Esophagus (tissue), 2 donors: Measurements from ENCODE around the gene MERTK. TPM values are rescaled to one million over a fixed set of nuclear protein-coding genes. Genes with fewer than 3 reads are reported as not detected.
"Not testable (repeated sequence)": the region's sequence is repeated elsewhere in the genome, so short reads cannot be mapped to it uniquely, and the experiment has no call there.

Experiments
- H3K27ac ChIP-seq, 2 donors: one replicate each; pipeline ENCODE4 v1.5.1; 2013; ENCODE audit warnings: low read depth in 2 of 2, mild to moderate bottlenecking in 2 of 2, inconsistent platforms in 1 of 2, low read length in 1 of 2, moderate library complexity in 1 of 2
- H3K27me3 ChIP-seq, 2 donors: one replicate each; pipeline ENCODE4 v1.6.1; 2013; ENCODE audit warnings: low read length in 2 of 2, control low read depth in 1 of 2, mild to moderate bottlenecking in 1 of 2; ENCODE audit not compliant: insufficient read depth in 2 of 2, control insufficient read depth in 1 of 2
- H3K36me3 ChIP-seq, 2 donors: one replicate each; pipeline ENCODE4 v1.6.1; 2013; ENCODE audit warnings: low read length in 1 of 2; ENCODE audit not compliant: control insufficient read depth in 2 of 2, insufficient read depth in 2 of 2
- H3K4me1 ChIP-seq, 2 donors: one replicate each; pipeline ENCODE4 v1.6.1; 2013; ENCODE audit warnings: low read length in 1 of 2; ENCODE audit not compliant: control insufficient read depth in 2 of 2, insufficient read depth in 2 of 2
- H3K4me3 ChIP-seq, 2 donors: one replicate each; pipeline ENCODE4 v1.5.1; 2013; ENCODE audit warnings: low read length in 2 of 2, mild to moderate bottlenecking in 2 of 2, low read depth in 1 of 2, moderate library complexity in 1 of 2
- H3K9me3 ChIP-seq, 2 donors: one replicate each; pipeline ENCODE4 v1.6.1; 2013; ENCODE audit warnings: mild to moderate bottlenecking in 2 of 2, low read depth in 1 of 2, low read length in 1 of 2, moderate library complexity in 1 of 2; ENCODE audit not compliant: control insufficient read depth in 2 of 2, insufficient read depth in 1 of 2
- WGBS, 2 donors: extraction: QIAGEN DNeasy Blood & Tissue Kit; methylation state at CpG; one replicate each; pipeline ENCODE4 v1.1.7; 2013; 5-methylcytosine and 5-hydroxymethylcytosine counted together
- polyA plus RNA-seq, 2 donors: library from polyadenylated mRNA; stranded (reverse); fragments of 200-250 nt; gene quantifications; one replicate each; pipeline ENCODE4 v1.2.3, GENCODE V29; 2013
- donor health status: healthy with polysubstance abuse.
- donor health status: Bipolar disorder and iron deficiency.

Gene MERTK
- polyA plus RNA-seq, result 1 to 10 TPM; 2.5 to 2.9 TPM

- Histone ChIP-seq H3K4me1 (peaks cover 0 to 10% of the 10 kb centered on the region in 2 donors), H3K27me3 (no peaks in the 10 kb centered on the region), H3K9me3 (no peaks in the 10 kb centered on the region), H3K36me3 (no peaks in the 10 kb centered on the region), H3K4me3 (peak within 1 kb of the TSS; percentile 61 to 75), H3K27ac (peak within 1 kb of the TSS; percentile 51 to 83)
- 0 to 1% methylated on average over 34 to 71 of the region's 71 CpGs for WGBS, 2 donors
Observed at GRCh38 chr2:111897924-111898702, at the start of gene MERTK. TSS of gene MERTK (plus strand) at chr2:111898607. CDS start at chr2:111898736, 129 bp downstream.

DNA sequence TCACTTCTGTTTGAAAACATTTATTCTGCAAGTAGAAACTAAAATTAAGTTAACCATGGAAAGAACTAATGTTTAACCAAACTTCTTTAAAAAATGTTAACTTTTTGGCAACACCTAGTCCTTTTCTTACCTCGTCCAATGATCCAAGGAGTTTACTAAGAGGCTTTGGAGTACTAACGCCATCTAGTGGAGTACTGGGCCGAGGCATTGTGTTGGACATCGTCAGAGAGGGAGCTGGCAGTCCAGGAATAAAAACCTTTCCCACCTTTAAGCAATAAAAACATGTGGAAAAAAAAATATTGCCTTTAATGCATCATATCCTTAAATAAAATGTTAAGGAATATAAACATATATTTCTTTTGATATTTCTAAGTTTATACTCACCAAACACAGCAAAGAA is 47.8 kb upstream of the MERTK start:
- not testable (repeated sequence) for H3K27me3 ChIP-seq, H3K9me3 ChIP-seq, H3K4me1 ChIP-seq, H3K36me3 ChIP-seq, H3K4me3 ChIP-seq, H3K27ac ChIP-seq
- WGBS, 2 donors, result 13 to 19% methylated on average over 4 of the region's 4 CpGs

DNA sequence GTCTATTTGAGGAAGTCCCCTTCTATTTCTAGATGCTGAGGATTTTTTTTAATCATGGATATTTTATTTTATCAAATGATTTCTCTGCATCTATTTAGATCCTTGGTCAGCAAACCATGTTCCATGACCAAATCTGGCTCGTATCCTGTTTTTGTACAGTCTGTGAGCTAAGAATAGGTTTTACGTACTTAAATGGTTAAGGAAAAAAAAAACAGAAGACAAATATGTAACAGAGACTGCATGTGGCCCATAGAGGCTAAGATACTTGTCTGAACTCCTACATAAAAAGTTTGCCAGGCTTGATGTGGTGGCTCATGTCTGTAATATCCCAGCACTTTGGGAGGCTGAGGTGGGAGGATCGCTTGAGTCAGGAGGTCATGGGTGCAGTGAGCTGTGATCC is 45.9 kb upstream of the MERTK start:
- WGBS, 2 donors, result 77 to 86% methylated on average over 3 of the region's 3 CpGs
- H3K27me3 ChIP-seq, H3K9me3 ChIP-seq, H3K27ac ChIP-seq, H3K4me3 ChIP-seq, H3K4me1 ChIP-seq, H3K36me3 ChIP-seq: not testable (repeated sequence)

DNA sequence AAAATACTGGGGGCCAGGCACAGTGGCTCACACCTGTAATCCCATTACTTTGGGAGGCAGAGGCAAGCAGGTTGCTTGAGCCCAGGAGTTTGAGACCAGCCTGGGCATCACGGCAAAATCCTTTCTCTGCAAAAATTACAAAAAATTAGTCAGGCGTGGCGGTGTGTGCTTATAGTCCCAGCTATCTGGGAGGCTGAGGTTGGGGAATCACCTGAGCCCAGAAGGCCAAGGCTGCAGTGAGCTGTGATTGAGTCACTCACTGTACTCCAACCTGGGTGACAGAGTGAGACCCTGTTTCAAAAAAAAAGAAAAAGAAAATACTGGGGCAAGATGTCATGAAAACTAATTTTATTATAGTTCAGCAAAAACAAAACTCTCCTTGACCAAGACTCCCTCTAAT is 38.4 kb upstream of the MERTK start:
- H3K27ac ChIP-seq, H3K36me3 ChIP-seq, H3K9me3 ChIP-seq, H3K27me3 ChIP-seq, H3K4me1 ChIP-seq, H3K4me3 ChIP-seq: not testable (repeated sequence)
- WGBS, 2 donors, result 31 to 59% methylated on average over 3 of the region's 3 CpGs

DNA sequence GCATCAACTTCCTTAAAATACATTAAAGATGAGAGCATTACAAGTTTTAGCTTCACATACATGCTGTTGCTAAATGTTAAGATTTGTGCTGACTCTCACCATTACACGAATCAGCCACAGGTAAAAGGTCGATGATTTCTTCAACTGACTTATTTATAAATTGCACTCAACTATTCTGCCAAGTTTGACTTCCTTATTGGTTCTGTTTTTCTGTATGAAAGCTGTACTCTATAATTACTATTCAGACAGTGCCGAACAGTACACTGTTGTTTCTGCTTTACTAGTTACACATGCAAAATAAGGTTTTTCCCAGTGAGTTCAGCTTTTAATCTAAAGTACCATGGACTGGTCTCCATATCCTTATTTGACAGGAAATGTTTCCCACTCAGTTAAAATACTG is 33.3 kb upstream of the MERTK start:
- not testable (repeated sequence) for H3K27ac ChIP-seq, H3K4me1 ChIP-seq, H3K27me3 ChIP-seq, H3K36me3 ChIP-seq, H3K4me3 ChIP-seq, H3K9me3 ChIP-seq
- WGBS, 2 donors, result 50 to 55% methylated on average over 2 of the region's 3 CpGs

DNA sequence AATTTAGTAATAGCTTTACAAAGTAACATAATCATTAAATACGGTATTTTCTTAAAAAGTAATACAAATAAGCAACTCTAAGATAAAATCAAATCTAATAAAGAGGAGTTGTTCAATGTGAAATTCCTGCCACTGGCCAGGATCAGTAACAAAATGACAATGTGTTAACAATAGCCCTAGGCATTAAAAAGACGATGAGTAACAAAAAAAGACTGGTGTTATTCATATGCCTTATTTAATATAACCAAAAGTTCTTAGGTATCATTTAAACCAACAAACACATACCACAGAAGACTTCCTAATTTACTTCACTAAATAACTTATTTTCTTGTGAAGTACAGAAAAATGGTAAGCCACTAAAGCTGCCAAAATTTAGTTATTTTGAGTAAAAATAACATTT is 25.6 kb upstream of the MERTK start:
- 64 to 78% methylated on average over 2 of the region's 2 CpGs for WGBS, 2 donors
- not testable (repeated sequence) for H3K4me3 ChIP-seq, H3K4me1 ChIP-seq, H3K27ac ChIP-seq, H3K27me3 ChIP-seq, H3K36me3 ChIP-seq, H3K9me3 ChIP-seq

DNA sequence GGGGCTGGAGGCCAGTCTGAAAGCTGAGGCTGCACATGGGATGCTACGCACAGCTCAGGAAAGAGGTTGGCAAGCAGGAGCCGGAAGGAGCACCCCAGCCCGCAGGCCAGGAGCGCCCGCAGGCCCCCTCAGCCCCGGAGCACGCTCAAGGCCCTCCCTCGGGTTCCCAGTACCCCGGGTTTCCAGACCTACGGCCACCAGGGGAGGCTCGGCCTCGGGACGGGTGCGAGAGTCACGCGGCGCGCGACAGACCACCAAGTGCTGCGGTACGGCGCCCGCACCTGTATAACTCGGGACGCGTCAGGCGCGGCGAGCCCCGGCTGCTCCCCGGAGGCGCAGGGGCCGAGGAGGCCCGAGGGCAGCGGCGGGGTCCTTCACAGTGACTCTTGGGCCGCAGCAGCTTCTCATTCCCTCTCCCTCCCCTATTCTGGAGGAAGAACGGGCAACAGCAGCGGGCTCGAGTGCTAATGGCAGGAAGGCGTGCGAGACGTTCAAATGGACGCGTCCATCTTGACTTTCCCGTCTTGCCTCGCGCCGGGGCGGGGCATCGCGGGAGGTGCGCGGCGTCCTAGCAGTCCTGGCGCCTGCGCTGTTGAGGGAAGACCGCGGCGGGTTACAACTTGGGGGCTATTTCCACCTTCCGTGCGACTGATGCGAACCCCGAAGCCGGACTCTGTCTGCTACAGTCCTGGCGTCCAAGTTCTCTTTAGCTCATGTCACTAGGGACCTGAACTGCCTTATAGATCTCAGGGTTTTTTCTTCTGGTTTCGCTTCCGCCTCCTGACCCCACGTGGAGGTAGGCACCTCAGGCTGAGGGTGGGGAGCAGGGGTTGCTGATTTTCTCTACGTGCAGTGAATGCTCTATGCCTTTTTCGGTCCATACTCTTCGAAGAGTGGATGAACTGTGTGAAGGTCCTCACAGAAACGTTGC is 14.5 kb upstream of the MERTK start, which contains the start of gene ANAPC1:
TSS of gene ANAPC1 (minus strand) at position 533 of the 931 bp plus-strand sequence. CDS start 3,368 bp downstream, outside the sequence.
- 0% methylated on average over 71 to 73 of the region's 73 CpGs for WGBS, 2 donors
- Histone ChIP-seq H3K27ac (peak within 1 kb of the TSS; percentile 86 to 93), H3K36me3 (no peaks in the 10 kb centered on the region), H3K27me3 (no peaks in the 10 kb centered on the region), H3K9me3 (no peaks in the 10 kb centered on the region), H3K4me1 (no peaks in the 10 kb centered on the region), H3K4me3 (peak within 1 kb of the TSS; percentile 94 to 99)

DNA sequence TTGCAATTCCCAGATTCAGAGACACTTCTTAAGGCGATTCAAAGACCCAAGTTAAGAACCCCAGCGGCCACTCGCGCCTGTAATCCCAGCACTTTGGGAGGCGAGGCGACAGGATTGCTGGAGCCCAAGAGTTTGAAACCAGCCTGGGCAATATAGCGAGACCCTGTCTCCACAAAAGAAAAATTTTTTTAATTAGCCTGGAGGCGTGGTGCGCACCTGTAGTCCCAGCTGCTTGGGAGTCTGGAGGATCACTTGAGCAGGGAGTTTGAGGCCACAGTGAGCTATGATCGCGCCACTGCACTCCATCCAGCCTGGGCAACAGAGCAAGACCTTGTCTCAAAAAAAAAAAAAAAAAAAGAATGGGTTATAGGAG is 13.8 kb upstream of the MERTK start:
- Histone ChIP-seq H3K4me1 (no peaks in the 10 kb centered on the region), H3K9me3 (no peaks in the 10 kb centered on the region), H3K27me3 (no peaks in the 10 kb centered on the region), H3K4me3 (peak overlapping the region; percentile 94 to 99), H3K36me3 (no peaks in the 10 kb centered on the region), H3K27ac (peak overlapping the region; percentile 86 to 93)
- 13 to 16% methylated on average over 11 of the region's 11 CpGs for WGBS, 2 donors

GRCh38 chr2:111896024-111896423 is 2.4 kb upstream of the MERTK start:
- no peak overlapping the region for H3K4me3 ChIP-seq
- peaks cover 0 to 10% of the 10 kb centered on the region in 2 donors for H3K4me1 ChIP-seq
- WGBS, 2 donors, result 58 to 66% methylated on average over 3 of the region's 3 CpGs

More at GRCh38 chr2:111896024-111896423, 2.4 kb upstream of the MERTK start:
- no peaks in the 10 kb centered on the region for H3K9me3 ChIP-seq
- no peak overlapping the region for H3K27ac ChIP-seq
- H3K27me3 ChIP-seq, result no peaks in the 10 kb centered on the region
- no peaks in the 10 kb centered on the region for H3K36me3 ChIP-seq
